Activated CD8-positive, alpha-beta memory T cell treated with anti-CD3 and anti-CD28 coated beads for 4 hours (primary cell): ENCODE data around the gene SLC20A1.
"Not testable (repeated sequence)": the region's sequence is repeated elsewhere in the genome, so short reads cannot be mapped to it uniquely, and the experiment has no call there.

Source experiments
- DNase-seq, 2 donors: peaks; one replicate each; pipeline ENCODE4 v3.0.0-alpha.2; 2020; ENCODE audit warnings: low read depth in 2 of 2

The SLC20A1 gene, protein sequence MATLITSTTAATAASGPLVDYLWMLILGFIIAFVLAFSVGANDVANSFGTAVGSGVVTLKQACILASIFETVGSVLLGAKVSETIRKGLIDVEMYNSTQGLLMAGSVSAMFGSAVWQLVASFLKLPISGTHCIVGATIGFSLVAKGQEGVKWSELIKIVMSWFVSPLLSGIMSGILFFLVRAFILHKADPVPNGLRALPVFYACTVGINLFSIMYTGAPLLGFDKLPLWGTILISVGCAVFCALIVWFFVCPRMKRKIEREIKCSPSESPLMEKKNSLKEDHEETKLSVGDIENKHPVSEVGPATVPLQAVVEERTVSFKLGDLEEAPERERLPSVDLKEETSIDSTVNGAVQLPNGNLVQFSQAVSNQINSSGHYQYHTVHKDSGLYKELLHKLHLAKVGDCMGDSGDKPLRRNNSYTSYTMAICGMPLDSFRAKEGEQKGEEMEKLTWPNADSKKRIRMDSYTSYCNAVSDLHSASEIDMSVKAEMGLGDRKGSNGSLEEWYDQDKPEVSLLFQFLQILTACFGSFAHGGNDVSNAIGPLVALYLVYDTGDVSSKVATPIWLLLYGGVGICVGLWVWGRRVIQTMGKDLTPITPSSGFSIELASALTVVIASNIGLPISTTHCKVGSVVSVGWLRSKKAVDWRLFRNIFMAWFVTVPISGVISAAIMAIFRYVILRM

DNA sequence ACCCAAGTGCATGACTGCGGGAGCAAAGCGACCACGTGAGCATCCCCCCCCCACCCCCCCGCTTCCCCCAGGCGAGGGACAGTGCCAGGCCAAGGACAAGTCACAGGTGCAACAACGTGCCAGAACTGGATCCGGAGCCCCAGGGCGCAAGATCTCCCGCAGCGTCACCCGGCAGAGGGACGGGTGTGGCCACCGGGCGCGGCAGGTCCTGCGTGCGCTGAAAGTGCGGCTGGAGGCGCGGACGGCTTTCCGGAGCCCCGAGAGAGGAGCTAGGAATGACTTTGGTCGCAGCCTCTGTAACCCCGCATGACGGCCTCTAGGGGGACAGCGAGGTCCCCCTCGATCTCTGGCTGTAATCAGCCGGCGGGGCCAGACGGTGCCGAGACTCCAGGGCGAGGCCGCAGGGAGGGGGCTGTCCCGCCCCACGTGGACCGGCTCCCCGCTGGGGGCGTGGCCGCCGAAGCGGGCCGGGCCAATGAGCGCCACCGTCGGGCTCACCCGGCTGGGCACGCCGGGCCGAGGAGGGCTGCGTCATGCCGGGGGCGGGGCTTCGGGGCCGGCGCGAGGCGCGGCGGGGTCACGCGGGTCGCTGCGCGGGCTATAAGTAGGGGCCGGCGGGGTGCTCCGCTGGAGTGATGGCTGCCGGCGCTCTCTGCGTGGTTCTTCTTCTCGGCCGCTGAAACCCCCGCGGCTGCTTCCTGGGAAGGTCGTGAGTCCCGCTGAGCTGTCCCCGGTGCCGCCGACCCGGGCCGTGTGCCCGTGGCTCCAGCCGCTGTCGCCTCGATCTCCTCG lies at the start of gene SLC20A1:
SLC20A1 (plus strand) TSS at position 630 of the 792 bp plus-strand sequence. CDS start 890 bp downstream, outside the sequence.
- DNase-seq, result peak; percentile 95 to 97

DNA sequence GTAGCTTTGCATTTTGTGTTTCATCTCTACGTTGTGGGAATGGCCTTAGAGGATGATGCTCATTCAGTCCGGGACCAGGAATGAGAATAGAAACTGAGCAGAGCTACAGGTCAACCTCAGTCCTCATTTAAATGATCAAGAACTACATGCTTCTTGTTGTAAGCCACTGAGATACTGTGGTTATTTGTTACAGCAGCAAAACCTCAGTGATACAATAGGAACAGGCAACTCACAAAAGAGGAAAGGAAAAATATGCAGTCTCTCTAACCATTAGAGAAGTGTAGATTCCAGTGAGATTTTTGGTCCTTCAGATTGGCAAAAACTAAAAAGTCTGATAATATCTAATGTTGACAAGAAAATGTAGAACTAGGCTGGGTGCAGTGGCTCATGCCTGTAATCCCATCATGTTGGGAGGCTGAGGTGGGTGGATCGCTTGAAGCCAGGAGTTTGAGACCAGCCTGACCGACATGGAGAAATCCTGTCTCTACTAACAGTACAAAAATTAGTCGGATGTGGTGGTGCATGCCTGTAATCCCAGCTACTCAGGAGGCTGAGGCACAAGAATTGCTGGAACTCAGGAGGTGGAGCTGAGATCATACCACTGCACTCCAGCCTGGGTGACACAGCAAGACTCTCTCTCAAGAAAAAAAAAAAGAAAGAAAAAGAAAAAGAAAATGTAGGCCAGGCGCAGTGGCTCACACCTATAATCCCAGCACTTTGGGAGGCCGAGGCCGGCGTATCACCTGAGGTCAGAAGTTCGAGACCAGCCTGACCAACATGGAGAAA lies 48.0 kb upstream of the SLC20A1 start:
- DNase-seq, result no peak

DNA sequence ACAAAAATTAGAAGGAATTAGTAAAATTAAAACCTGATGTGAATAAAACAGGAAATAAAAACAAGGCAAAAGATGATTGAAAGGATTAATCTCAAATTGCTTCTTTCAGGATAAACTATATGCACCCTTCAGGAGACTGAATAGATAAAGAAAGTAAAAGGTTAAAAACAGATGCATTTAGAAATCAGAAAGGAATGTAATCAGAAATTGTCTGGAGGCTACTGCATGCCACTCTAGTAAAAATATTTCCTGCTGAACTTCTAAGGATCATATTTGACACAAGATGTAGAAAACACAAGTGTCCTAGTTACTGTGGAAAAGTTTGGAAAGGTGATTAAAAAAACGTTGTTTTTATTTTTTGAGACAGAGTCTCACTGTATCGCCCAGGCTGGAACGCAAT lies 45.1 kb upstream of the SLC20A1 start:
- DNase-seq, result no peak

DNA sequence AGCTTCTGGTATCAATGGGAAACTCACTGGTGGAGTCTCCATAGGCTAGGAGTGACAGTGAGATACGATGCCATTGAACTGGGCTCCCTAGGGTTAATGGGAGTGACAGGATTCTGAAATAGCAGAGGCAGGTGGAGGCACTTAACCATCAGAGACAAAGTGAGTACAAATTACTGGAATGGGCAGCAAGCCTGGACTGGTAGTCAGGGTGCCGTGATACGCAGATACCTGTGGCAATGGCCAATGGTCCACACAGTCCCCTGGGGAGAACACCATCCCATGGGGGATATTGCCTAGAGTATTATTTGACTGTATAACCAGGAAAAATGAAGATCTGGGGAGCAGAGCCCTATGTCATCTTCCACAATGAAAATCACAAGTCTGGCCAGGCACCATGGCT lies 44.0 kb upstream of the SLC20A1 start:
- DNase-seq, result no peak

DNA sequence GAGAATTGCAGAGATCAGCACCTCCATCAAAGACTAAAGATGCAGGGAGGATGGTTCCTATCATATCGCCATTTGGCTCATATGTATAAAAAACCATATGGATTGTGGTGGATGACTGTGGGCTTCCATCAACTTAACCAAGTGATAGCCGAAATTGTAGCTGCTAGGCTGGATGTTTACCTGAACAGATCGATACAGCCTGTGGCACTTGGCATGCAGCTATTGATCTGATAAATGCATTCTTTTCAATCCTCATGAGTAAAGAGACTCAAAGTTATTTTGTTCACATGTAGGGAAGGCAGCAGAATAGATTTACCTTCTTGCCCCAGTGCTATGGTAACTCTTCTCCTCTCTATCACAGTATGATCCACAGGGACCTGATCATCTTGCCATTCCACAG lies 42.8 kb upstream of the SLC20A1 start:
- no peak for DNase-seq

DNA sequence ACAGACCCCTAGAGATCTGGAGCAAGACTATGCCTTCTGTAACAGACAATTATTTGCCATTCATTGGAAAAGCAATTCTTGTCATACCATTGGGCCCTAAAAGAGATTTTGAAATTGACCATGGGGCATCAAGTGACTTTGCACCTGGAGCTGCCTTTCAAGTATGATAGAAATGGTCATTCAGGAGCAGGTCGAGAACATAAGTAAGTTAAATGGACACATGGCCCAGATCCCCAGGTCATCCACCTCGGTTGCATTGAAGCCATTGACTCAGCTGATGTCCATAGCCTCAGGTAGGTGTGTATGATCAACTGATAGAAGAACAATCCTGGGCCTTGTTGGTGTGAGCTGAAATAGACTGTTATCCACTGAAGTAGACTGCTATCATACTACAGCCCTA lies 42.0 kb upstream of the SLC20A1 start:
- no peak for DNase-seq

DNA sequence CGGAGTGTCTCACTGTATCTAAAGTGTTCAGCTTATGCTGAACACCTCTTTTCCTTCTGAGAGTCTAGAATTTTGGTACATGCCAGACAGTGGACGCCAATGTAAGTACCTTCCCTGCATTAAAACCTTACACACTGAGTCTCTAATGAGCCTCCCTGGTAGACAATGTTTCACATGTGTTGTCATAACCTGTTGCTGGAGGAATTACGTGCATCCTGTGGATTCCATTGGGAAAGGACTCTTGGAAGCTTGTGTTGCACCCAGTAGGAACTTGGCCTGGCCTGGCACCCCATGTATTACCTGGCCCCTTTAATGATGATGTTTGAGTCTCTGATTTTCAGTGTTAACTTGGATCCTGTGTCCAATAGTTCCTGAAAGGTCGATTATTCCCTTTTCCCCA lies 40.8 kb upstream of the SLC20A1 start:
- DNase-seq, result no peak

DNA sequence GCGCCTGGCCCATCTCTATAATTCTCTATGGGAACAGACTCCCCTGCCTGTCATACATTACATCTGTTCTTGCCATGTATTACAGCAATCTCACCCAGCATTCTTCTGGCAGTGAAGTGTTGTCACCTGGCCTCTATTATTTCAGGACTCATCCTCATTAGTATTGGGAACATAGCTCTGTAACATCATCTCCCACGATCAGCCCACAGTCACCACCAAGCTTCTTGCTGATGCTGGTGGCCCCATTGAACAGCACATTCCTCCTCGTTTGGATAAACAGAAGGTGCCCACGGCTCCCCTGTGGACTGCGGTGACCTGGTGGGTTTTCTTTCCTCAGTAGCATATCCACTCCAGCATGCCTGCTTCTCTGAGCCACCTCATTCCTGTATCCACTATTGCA lies 39.8 kb upstream of the SLC20A1 start:
- DNase-seq, result no peak

DNA sequence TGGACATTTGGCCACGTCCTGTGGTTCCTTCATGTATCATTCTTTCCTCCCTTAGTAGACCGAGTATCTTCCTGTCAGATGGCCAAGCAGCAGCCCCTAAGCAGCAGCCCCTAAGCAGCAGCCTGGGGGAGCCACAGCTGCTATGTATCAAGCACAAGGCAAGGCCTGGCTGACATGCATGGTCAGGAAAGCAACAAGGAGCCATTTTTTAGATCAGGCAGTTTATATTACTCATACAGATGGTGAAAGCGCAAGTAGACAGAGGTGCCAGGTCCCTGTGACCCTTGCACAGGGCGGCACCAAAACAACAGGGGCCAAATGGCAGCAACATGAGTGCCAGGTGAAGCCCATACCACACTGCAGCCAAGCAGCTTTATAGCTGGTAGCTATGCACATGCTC lies 39.2 kb upstream of the SLC20A1 start:
- no peak for DNase-seq

DNA sequence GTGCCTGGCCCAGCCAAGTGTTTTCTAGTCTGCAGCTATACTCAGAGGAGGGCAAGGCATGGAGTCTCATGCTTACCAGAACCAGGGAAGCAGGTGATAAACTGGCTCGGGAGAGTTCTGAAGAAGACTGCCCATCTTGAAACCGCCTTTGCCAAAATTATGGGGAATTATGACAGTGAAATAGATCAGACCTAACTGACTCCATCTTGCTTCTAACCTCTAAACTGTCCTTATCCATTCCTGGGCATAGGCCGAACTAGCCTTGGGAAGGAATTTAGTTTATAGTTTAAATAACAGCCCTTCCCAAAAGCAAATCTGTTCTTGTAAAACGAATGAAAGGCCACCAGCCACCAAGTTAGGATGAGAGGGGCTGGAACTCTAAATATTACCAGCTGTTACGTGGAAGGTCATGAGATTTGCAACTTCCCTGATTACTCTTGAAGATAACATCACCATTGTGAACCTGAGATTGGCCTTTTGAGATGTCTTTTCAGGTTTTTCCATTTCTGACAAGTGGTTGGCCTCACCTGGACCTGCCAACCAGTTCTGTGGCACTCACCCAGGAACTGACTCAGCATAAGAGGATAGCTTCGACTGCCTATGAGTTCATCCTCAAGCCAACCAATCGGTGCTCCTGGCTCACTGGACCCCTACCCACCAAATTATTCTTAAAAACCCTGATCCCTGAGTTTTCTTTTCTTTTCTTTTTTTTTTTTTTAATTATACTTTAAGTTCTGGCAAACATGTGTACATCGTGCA lies 37.9 kb upstream of the SLC20A1 start:
- no peak for DNase-seq

DNA sequence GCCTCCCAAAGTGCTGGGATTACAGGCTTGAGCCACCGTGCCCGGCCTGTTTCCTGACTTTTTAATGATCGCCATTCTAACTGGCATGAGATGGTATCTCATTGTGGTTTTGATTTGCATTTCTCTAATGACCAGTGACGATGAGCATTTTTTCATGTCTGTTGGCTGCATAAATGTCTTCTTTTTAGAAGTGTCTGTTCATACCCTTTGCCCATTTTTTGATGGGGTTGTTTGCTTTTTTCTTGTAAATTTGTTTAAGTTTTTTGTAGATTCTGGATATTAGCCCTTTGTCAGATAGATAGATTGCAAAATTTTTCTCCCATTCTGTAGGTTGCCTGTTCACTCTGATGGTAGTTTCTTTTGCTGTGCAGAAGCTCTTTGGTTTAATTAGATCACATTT lies 36.4 kb upstream of the SLC20A1 start:
- DNase-seq, result not testable (repeated sequence)

DNA sequence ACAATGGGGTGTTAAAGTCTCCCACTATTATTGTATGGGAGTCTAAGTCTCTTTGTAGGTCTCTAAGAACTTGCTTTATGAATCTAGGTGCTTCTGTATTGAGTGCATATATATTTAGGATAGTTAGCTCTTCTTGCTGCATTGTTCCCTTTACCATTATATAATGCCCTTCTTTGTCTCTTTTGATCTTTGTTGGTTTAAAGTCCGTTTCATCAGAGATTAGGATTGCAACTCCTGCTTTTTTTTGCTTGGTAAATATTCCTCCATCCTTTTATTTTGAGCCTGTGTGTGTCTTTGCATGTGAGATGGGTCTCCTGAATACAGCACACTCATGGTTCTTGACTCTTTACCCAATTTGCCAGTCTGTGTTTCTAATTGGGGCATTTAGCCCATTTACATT lies 33.5 kb upstream of the SLC20A1 start:
- DNase-seq, result not testable (repeated sequence)

DNA sequence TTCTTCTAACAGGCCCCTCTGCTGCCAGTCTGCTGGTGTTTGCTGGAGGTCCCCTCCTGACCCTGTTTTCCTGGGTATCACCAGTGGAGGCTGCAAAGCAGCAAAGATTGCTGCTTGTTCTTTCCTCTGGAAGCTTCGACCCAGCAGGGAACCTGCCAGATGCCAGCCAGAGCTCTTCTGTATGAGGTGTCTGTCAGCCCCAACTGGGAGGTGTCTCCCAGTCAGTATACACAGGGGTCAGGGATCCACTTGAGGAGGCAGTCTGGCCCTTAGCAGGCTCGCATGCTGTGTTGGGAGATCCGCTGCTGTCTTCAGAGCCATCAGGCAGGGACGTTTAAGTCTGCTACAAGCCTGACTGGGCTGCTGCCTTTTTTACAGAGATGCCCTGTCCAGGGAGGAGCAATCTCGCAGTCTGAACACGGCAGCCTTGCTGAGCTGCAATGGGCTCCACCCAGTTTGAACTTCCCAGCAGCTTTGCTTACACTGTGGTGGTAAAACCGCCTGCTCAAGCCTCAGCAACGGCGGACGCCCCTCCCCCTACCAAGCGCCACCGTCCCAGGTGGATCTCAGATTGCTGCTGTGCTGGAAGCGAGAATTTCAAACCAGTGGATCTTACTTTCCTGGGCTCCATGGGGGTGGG lies 31.4 kb upstream of the SLC20A1 start:
- no peak for DNase-seq

DNA sequence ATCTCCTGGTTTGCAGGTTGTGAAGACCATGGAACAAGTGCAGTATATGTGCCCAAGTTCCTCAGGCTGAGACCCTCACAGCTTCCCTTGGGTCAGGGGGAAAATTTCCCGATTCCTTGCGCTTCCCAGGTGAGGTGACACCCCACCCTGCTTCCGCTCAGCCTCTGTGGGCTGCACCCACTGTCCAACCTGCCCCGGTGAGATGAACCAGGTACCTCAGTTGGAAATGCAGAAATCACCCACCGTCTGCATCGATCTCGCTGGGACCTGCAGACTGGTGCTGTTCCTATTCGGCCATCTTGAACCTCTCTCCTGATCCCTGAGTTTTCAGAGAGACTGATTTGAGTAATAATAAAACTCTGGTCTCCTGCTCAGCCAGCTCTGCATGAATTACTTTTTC lies 30.7 kb upstream of the SLC20A1 start:
- no peak for DNase-seq

DNA sequence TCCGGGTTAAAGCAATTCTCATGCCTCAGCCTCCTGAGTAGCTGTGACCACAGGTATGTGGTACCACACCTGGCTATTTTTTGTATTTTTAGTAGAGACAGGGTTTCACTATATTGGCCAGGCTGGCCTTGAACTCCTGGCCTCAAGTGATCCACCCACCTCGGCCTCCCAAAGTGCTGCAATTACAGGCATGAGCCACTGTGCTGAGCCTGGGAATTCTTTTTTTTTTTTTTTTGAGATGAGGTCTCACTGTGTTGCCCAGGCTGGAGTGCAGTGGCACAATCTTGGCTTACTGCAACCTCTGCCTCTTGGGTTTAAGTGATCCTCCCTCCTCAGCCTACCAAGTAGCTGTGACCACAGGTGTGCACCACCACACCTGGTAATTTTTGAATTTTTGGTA lies 29.9 kb upstream of the SLC20A1 start:
- DNase-seq, result not testable (repeated sequence)

DNA sequence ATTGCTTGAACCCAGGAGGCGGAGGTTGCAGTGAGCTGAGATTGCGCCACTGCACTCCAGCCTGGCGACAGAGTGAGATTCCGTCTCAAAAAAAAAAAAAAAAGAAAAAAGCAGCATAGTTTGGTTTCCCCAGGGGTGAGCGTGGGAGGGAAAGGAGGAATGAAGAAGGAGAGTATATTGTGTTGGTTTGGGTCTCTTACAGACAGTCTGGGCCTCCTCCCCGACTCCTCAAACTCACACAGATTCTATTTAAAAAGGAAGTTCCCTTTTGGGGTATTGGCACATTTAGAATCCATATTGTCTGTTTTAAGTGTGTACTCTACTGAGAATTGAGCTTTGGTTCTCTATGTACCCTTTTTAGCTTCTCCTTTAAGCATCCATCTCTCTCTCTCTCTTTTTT lies 27.4 kb upstream of the SLC20A1 start:
- DNase-seq, result no peak

DNA sequence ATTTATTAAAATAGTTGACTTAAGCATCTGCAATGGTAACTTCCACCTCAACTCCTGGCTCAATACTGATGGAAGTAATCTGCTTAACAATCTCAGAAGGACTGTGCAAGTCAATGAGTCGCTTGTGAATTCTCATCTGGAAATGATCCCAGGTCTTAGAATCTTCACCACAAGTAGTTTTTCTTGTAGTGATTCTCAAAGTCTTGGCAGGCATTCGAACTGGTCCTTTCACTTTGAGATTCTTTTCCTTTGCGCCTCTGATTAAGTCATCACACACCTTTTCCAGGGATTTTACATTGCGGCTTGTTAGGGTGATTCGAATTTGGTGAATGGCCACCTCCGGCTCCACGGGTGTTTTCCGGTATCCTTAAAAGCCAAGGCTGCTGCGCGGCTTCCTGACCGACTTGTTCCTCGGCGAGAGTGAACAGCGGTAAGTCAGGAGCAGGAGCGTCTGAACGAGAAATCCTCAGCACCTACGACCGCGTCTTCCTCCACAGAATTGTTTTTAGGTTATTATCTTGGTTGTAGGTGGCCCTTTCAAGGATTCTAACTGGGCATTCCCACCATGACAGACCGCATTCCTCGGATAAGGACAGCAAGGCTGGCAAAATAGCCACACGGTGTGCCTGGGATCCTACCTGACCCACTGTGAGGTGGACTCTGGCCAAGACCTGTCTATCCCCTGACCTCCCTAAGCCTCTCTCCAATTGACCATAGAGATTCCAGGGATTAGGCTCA lies 23.8 kb upstream of the SLC20A1 start:
- DNase-seq, result no peak

DNA sequence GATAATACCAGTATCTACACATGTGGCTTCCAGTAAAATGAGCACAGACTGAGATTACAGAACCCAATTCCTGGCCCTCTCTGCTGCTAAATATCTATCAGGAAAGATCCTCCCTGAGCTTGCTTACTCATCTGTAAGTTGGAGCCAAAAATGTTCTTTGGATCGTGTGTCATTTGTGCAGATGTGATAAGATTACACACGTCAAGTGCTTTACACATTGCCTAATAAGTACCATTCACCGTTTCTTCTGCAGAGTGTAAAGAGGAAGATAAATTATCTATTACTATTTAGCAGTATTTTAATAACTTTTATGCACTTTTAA lies 23.2 kb upstream of the SLC20A1 start:
- no peak for DNase-seq

DNA sequence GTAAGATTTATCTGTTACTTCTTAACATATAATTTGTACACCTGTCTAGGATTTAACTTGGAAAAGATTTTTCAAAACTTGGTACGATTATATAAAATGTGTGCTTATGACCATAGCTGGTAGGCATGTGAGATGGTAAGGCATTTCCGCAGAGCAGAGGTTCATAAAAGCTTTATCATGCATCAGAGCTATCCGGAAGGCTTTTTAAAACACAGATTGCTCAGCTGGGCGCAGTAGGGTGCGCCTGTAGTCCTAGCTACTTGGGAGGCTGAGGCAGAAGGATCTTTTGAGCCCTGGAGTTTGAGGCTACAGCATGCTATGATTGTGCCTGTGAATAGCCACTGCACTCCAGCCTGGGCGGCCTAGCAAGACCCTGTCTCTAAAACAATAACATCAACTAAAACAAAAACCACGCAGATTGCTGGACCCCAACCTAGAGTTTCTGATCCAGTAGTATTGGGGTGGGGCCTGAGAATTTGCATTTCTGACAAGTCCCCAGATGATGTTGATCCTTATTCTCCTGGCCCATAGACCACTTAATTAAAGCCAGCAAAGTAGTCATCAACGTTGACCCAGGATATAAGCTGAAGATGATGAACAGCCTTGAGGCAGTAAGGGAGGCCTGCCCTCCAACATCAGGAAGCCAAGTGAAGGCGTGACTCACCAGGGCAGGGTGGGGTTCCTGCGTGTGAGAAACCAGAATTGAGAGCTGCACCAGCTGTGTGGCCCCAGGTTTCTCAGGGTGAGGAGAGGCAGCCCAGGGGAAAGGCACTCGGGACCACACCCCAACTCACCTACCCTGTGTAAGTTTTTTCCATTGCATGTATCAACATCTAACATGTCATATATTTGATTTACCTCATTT lies 21.6 kb upstream of the SLC20A1 start:
- peak; percentile 55 to 60 for DNase-seq
